Ramos (cell line): ENCODE measurements around the gene LGALS3BP.
"Not testable (repeated sequence)": the region's sequence is repeated elsewhere in the genome, so short reads cannot be mapped to it uniquely, and the experiment has no call there.

ENCODE experiments used
- in situ Hi-C: fragments of 300-500 bp; cut with MboI; formaldehyde crosslinking; loops from one replicate; pipeline ENCODE4 v1.14.3; 2022; ENCODE audit warnings: low sequenced_read_pairs; ENCODE audit not compliant: unreplicated experiment

Gene LGALS3BP

GRCh38 chr17:78979780-78980623 is at the start of gene LGALS3BP:
Gene LGALS3BP, minus strand, starts transcription at chr17:78979923. Its CDS starts 2,732 bp downstream, at chr17:78977191.
- in situ Hi-C loops, result no loop called here

GRCh38 chr17:79028496-79029326 is 49.0 kb upstream of the LGALS3BP start:
- in situ Hi-C loops, result no loop called here

- in situ Hi-C loops, result no loop called here
Measured at GRCh38 chr17:79027925-79028491, 48.3 kb upstream of the LGALS3BP start.

- in situ Hi-C loops, result no loop called here
Measured at GRCh38 chr17:79027274-79027924, 47.7 kb upstream of the LGALS3BP start.

GRCh38 chr17:79026376-79027273 is 46.9 kb upstream of the LGALS3BP start:
- in situ Hi-C loops, result no loop called here

- in situ Hi-C loops, result no loop called here
Measured at GRCh38 chr17:79024901-79025737, 45.4 kb upstream of the LGALS3BP start.

GRCh38 chr17:79023886-79024771 is 44.4 kb upstream of the LGALS3BP start, which contains the start of gene C1QTNF1:
Gene C1QTNF1, plus strand, starts transcription at chr17:79024169. Its CDS starts 19,800 bp downstream, at chr17:79043969.
- in situ Hi-C loops, result no loop called here

- in situ Hi-C loops, result no loop called here
Measured at GRCh38 chr17:79023180-79023705, 43.5 kb upstream of the LGALS3BP start.

- in situ Hi-C loops, result no loop called here
Measured at GRCh38 chr17:79022507-79022991, 42.8 kb upstream of the LGALS3BP start.

GRCh38 chr17:79021929-79022328 is 42.2 kb upstream of the LGALS3BP start:
- in situ Hi-C loops, result not testable (repeated sequence)

GRCh38 chr17:79020631-79021301 is 41.0 kb upstream of the LGALS3BP start:
- in situ Hi-C loops, result no loop called here

- in situ Hi-C loops, result no loop called here
Measured at GRCh38 chr17:79019632-79020584, 40.2 kb upstream of the LGALS3BP start.

GRCh38 chr17:79019261-79019631 is 39.5 kb upstream of the LGALS3BP start:
- in situ Hi-C loops, result no loop called here

GRCh38 chr17:79018370-79018695 is 38.6 kb upstream of the LGALS3BP start:
- in situ Hi-C loops, result no loop called here

- in situ Hi-C loops, result no loop called here
Measured at GRCh38 chr17:79017546-79018369, 38.0 kb upstream of the LGALS3BP start.
